IPS DF 4.7 (cell line): ENCODE results near the gene USP10.

Experiments
- DNase-seq: peaks from one replicate; pipeline ENCODE4 v3.0.0-alpha.2; 2013; ENCODE audit warnings: low spot score; ENCODE audit errors: extremely low read depth

The USP10 gene

DNA sequence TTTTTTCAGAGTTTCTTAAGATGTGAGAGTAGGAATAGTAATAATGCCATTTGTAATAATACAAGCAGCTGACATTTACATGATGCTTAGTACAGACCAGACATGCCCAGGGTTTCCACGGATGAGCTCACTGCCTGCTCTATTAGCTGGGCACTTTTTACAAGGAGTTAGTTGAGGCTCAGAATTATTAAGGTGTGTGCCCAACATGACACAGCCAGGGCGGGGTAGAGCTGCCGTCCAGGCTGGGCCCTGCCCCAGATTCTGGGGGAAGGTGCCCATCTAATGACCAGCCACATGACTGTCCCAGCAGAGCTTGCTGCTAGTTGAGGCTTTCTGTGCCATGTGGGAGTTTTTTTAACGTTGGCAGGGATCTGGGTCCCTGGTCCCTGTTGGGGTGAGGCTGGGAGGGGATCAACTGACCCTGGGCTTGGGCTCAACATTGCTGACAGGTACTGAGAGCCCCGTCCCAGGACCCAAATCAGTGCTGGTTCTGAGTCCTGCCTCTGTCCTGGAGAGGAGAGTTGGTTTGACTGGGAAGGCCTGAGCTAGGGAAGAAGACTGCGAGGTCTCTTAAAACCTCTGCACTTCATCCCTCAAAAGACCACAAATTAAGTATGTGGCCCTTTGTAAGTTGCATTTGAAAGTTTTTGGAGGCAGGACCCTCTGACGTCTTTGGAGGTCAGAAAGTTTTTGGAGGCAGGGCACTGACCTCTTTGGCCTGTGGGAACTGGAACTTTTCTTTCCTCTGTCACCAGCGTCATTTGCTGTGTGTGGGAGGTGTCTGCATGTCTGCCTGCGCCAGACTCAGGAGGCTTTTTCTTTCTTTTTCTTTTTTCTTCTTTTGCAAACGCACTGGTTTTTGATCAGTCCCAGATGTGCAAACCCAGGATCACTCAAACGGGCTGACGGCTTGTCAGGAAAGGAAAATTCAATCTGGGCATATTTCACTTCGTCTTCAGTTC lies 122.2 kb downstream of the USP10 start:
- DNase-seq = no peak

DNA sequence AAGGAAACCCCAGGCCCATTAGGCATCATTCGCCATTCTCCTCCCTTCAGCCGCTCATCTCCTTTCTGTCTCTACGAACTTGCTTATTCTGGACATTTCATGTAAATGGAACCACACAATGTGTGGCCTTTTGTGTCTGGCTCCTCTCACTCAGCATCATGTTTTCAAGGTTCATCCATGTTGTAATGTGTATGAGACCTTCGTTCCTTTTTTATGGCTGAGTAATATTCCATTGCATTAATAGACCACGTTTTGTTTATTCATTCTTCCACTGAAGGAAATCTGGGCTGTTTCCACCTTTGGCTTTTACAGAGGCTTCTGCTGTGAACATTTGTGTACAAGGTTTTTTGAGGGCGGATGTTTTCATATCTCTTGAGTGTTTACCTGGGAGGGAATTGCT lies 123.2 kb downstream of the USP10 start:
- no peak for DNase-seq

DNA sequence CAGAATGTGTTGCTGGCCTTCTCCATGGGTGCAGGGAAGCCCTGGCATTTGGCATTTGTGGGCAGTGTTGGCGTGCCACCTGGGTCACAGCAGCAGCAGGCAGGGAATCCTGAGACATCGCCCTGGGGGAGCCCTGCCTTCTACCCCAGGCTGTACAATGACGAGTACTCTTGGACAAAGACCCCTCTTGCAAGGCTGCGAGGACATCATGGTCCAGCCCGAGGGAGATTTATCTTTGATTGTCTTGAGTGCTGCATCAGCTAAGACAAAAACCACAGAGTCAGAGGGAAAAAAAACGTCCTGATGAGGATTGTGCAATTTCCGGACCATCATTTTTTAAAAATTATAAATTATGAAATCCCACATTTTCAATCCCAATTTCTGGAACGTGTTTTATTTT lies 123.7 kb downstream of the USP10 start:
- no peak for DNase-seq

DNA sequence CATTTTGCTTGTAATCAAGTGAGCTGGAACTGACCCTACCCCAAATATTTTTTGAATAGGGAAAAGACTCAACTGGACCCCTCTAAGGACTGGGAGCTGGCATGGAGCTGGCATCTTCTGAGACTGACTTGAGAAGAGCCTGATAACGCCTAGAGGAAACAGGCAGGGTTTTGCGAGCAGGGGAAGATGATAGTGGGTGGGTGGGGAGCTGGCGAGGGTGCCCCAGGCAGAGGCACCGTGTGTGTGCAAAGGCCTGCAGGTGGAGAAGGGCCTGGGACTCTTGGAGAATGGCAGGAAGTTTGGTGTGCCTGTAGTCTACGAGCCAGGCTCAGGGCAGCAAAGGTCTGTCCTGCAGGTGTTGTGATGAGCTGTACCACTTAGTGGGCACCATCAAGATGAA lies 124.1 kb downstream of the USP10 start:
- DNase-seq = no peak

DNA sequence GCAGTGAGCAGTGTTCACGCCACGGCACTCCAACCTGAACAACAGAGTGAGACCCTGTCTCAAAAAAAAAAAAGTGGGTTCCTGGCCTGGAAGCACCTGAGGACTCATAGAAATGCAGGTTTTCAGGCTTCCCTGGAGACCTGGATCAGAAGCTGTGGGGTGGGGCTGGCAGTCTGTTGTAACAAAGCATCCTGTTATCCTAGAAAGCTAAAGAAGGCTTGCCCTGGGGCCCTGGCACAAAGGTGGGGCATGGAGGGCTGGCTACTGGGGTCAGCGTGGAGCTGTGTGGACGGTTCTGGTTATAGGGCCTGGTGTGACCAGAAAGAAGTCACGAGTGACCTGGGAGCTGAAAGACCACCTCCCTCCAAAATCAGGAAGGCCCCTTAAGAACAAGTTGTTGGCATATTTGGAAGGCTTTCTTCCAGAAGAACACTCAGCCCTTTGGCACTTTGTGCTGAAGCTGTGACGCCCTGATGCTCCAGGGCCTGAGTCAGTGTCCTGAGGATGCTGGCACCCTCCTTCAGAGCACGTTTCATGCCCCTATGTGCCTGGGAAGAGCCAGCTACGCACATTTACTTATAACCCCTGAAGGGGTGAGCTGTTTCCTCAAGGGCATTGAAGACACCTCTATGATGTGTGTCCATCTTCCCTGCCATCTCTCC lies 126.2 kb downstream of the USP10 start:
- DNase-seq = no peak

DNA sequence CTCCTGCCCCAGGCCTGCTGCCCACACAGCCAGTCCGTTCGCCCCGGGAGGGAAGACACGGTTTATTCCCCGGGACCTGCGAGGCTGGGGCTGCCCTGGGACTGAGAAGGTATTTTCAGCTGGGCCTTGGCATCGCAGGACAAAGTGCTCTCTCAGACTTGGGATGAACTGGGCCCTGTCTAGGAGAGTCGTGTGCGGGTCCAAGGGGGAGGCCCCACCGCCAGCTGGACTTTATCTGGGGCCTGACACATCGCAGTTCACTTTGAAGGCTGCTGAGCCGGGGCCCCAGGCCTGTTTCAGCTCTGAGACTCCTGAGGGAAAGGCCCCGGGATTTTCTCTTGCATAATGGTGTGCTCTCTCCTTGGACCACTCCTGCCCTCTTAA lies 126.8 kb downstream of the USP10 start:
- no peak for DNase-seq

DNA sequence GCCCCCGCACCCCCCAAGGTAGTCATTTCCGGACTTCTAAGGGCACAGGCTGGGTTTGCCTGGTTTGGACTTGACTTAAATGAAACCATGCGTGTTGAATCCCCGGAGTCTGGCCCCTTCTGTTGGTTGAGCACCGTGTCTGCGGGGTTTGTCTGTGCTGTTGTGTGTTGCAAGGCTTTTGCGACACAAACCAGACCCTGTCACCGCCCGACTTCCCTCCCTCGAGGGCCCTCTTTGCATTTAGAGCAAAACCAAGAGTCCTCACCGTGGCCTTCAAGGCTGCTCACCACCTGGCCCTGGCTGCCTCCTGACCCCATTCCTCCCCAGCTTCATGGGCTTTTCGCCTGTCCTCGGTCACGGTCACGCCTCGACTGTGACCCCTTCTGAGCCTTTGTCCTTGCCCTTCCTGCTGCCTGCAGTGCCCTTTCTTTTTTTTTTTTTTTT lies 127.4 kb downstream of the USP10 start:
- no peak for DNase-seq

DNA sequence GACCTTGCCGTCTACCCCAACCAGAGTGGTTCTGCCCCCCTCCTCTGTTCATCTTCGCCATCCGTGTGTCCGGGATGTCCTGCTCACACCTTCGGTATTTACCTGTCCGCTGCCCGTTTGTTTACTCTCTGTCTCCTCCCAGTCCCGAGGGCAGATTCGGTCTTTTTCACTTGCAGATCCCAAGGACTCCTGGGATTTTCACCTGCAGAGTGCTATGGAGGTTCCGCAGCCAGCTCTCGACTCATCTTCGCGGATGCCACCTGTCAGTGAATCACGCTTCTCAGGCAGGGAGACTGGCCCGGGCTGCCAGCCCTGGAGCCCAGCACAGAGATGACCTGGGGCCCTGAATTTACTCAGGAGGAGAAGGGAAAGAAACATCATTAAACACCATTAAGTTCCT lies 128.1 kb downstream of the USP10 start:
- no peak for DNase-seq

DNA sequence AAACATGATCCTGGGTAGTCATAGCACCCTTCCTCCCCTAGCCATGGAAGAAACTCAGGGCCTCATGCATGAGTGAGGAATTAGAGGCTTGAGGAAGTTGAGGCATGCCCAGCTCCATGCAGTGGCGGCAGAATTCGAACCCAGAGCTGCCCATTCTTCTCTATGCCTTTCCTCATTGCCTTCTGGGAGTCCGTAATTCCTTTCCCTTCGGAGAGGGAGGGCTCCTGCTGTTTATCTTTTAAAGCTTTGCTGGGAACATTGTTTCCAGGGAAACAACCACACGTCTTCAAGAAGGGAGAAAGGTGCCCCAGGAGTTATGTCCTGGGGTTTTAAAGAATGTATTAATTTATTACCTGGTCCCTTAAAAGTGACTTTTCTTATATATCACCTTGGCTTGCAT lies 128.5 kb downstream of the USP10 start:
- DNase-seq = no peak
